Measurements from ENCODE around the gene SLC6A11. TPM values are rescaled to one million over a fixed set of nuclear protein-coding genes. Genes with fewer than 3 reads are reported as not detected.

The SLC6A11 gene
- total and polyA plus RNA-seq, 2 of the 8 experiments (the other 6 are each of a cell fraction or from before 2014, with no cell fraction given): 0.78 to 1.5 TPM

DNA sequence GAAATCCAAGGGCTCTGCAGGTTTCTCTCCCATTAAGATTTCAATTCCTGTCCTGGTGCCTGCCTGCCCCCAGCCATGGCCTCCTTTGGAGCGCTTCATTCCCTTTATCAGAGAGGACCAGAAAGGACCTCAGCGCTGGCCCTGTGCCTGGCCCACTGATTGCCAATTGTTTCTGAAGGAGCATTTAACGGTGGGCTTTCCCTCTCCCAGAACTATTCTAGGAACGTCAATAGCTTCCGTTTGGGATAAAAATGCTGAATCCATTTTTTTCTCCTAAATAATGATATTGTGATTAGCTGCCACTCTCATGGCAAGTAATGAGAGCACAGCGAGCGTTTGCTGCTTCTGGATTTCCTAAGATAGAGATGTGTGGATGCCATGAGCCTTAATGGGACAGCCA, 164.3 kb downstream of the SLC6A11 start:
- TF ChIP-seq POU5F1 (IDR thresholded peaks at IDR 0.05; ENCODE audit: low read depth, low read length): no peak
- TF ChIP-seq ZNF274 (IDR thresholded peaks at IDR 0.05; ENCODE audit: borderline replicate concordance, extremely low read depth, low read length): no peak
- TF ChIP-seq BRCA1 (IDR thresholded peaks at IDR 0.05; ENCODE audit: low read depth, low read length): no peak
- TF ChIP-seq, protein P1, sequence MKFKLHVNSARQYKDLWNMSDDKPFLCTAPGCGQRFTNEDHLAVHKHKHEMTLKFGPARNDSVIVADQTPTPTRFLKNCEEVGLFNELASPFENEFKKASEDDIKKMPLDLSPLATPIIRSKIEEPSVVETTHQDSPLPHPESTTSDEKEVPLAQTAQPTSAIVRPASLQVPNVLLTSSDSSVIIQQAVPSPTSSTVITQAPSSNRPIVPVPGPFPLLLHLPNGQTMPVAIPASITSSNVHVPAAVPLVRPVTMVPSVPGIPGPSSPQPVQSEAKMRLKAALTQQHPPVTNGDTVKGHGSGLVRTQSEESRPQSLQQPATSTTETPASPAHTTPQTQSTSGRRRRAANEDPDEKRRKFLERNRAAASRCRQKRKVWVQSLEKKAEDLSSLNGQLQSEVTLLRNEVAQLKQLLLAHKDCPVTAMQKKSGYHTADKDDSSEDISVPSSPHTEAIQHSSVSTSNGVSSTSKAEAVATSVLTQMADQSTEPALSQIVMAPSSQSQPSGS (IDR thresholded peaks at IDR 0.05; ENCODE audit: low read length): no peak
- no peak for TF ChIP-seq HDAC2 (IDR thresholded peaks at IDR 0.05; ENCODE audit: borderline replicate concordance in 1 of 2, low read depth in 2 of 2, low read length in 2 of 2)
- Histone ChIP-seq H2AFZ (ENCODE audit: low read length) (no peak overlapping the region), H2BK5ac (ENCODE audit: low read depth, low read length) (no peak overlapping the region), H2BK20ac (ENCODE audit: low read length) (no peak overlapping the region), H3K23ac (ENCODE audit: insufficient read length) (no peak overlapping the region), H3K27ac (ENCODE audit: low read depth, low read length) (no peak overlapping the region), H3K18ac (ENCODE audit: extremely low read depth, low read length) (no peak overlapping the region), H3K79me2 (ENCODE audit: control insufficient read depth in 1 of 2, insufficient read depth in 2 of 2, low read length in 2 of 2) (no peaks in the 10 kb centered on the region), H4K5ac (ENCODE audit: insufficient read length, low read depth, low read length) (no peak overlapping the region), H3K9me3 (ENCODE audit: insufficient read depth in 2 of 2, low read depth in 1 of 2, low read length in 1 of 2) (no peaks in the 10 kb centered on the region), H4K20me1 (replicated peaks in 1 of 2; ENCODE audit: control insufficient read depth in 1 of 2, insufficient read depth in 2 of 2, low read length in 2 of 2) (no peaks in the 10 kb centered on the region), H3K4ac (replicated peaks; ENCODE audit: insufficient read length, low read depth, low read length) (no peak overlapping the region), H3K4me1 (replicated peaks in 1 of 4; ENCODE audit: control insufficient read depth in 3 of 4, insufficient read depth in 4 of 4, low read length in 3 of 4) (peaks cover 6 to 12% (median 7%) of the 10 kb centered on the region in 4 experiments), H2BK15ac (ENCODE audit: low read length) (no peak overlapping the region), H4K91ac (replicated peaks; ENCODE audit: insufficient read length, low read length) (no peak overlapping the region), H2AK5ac (ENCODE audit: low read depth, low read length) (no peak overlapping the region), H3K56ac (replicated peaks; ENCODE audit: insufficient read length, low read depth, low read length) (no peak overlapping the region), H3K79me1 (ENCODE audit: low read depth, low read length) (no peaks in the 10 kb centered on the region), H3K27me3 (replicated peaks in 1 of 4; ENCODE audit: control insufficient read depth in 3 of 4, extremely low read depth in 1 of 4, insufficient read depth in 3 of 4, low read length in 3 of 4) (no peaks in the 10 kb centered on the region; a peak in 2 of 7 replicates), H3K23me2 (ENCODE audit: low read depth, low read length) (no peaks in the 10 kb centered on the region), H3K9ac (replicated peaks in 1 of 4; ENCODE audit: extremely low read depth in 1 of 4, low read depth in 3 of 4, low read length in 3 of 4) (no peak overlapping the region), H3K4me3 (ENCODE audit: extremely low read depth in 1 of 4, insufficient read depth in 2 of 4, low read depth in 3 of 4, low read length in 4 of 4) (no peak overlapping the region), H2BK12ac (ENCODE audit: low read depth, low read length) (no peak overlapping the region), H4K8ac (ENCODE audit: extremely low read depth, insufficient read depth, low read length) (no peak overlapping the region), H3K36me3 (ENCODE audit: control insufficient read depth in 2 of 4, insufficient read depth in 4 of 4, low read length in 3 of 4) (no peaks in the 10 kb centered on the region; a peak in 1 of 8 replicates), H2BK120ac (replicated peaks; ENCODE audit: low read depth, low read length) (no peak overlapping the region), H3K14ac (ENCODE audit: insufficient read length) (no peak overlapping the region), H3K4me2 (ENCODE audit: insufficient read depth in 1 of 2, low read depth in 2 of 2, low read length in 2 of 2) (no peak overlapping the region)
- DNase-seq (ENCODE audit: low read depth in 1 of 2, low spot score in 2 of 2) (no peak), FAIRE-seq (no peak)
- POLR2A ChIA-PET (ENCODE audit: partially characterized antibody): interaction anchor here (0.5 kb wide), 1 partner anchor 178 kb away, joined by 3 read pairs; no protein-coding TSS in a partner anchor
- WGBS, 2 experiments (ENCODE audit: extremely low coverage in 1 of 2, insufficient coverage in 1 of 2, insufficient read length in 1 of 2, insufficient replicate concordance in 2 of 2, low coverage in 1 of 2, low lambda C conversion rate in 2 of 2, missing lambda C conversion rate in 1 of 2): 87% methylated on average over 6 of the region's 7 CpGs; no CpG with 5 or more reads in 1 of the 2 experiments
- CTCF ChIA-PET (ENCODE audit: partially characterized antibody): interaction anchor here (1.0 to 13.3 kb wide), 8 partner anchors 10 to 207 kb away, joined by 3 to 207 read pairs (median 7); partner anchors contain the start of gene SLC6A1

Measured in H1 (cell line).